ENCODE measurements around the gene LMO7. TPM values are rescaled to one million over a fixed set of nuclear protein-coding genes. Genes with fewer than 3 reads are reported as not detected.
"Not testable (repeated sequence)": the region's sequence is repeated elsewhere in the genome, so short reads cannot be mapped to it uniquely, and the experiment has no call there.

Gene LMO7
- total RNA-seq, 1 donor from 2014 or later, result 132 TPM

GRCh38 chr13:75699062-75699461, 62.9 kb downstream of the LMO7 start:
- DNase-seq, result no peak

GRCh38 chr13:75699717-75700116, 63.6 kb downstream of the LMO7 start:
- DNase-seq, result not testable (repeated sequence)

DNA sequence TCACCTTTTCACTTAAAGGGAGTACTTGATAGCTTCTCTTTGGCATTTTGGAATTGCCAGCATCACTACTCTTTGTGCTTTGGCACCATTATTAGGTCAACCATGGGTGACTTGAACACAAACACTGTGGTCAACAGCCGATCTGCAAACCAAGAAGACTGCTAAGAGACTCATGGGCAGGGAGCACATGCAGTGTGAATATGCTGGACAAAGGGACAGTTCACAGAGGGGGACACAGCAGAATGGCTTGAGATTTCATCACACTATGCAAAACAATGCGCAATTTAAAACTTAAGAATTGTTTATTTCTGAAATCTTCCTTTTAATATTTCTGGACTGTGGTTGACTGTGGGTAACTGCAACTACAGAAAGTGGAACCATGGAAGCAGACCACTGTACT, 64.4 kb downstream of the LMO7 start:
- DNase-seq, result no peak

GRCh38 chr13:75702476-75702875, 66.3 kb downstream of the LMO7 start:
- no peak for DNase-seq

DNA sequence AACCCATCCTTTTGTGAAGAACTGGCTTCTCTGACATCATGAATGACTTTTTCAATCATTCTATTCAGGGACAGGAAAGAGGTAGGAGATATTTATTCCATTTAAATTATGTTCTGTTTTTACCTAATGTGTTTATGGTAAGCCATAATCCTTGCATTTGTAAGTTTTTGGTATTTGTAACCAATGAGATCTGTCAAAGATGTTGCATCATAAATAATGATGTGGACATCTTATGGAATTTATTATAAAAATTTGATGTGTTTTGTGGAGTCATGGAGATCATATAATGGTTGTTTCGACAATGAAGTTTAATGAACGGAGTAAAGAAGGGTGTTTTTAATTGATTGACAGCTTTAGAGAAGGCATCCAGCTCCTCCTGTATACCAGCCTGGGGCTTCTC, 67.6 kb downstream of the LMO7 start:
- no peak for DNase-seq

- DNase-seq, result no peak
Measured at GRCh38 chr13:75704194-75704926, 68.2 kb downstream of the LMO7 start.

GRCh38 chr13:75704927-75705288, 68.8 kb downstream of the LMO7 start:
- DNase-seq, result no peak

GRCh38 chr13:75705395-75705794, 69.3 kb downstream of the LMO7 start:
- DNase-seq, result no peak

GRCh38 chr13:75705908-75706307, 69.8 kb downstream of the LMO7 start:
- no peak for DNase-seq

GRCh38 chr13:75713852-75714251, 77.7 kb downstream of the LMO7 start:
- no peak for DNase-seq

DNA sequence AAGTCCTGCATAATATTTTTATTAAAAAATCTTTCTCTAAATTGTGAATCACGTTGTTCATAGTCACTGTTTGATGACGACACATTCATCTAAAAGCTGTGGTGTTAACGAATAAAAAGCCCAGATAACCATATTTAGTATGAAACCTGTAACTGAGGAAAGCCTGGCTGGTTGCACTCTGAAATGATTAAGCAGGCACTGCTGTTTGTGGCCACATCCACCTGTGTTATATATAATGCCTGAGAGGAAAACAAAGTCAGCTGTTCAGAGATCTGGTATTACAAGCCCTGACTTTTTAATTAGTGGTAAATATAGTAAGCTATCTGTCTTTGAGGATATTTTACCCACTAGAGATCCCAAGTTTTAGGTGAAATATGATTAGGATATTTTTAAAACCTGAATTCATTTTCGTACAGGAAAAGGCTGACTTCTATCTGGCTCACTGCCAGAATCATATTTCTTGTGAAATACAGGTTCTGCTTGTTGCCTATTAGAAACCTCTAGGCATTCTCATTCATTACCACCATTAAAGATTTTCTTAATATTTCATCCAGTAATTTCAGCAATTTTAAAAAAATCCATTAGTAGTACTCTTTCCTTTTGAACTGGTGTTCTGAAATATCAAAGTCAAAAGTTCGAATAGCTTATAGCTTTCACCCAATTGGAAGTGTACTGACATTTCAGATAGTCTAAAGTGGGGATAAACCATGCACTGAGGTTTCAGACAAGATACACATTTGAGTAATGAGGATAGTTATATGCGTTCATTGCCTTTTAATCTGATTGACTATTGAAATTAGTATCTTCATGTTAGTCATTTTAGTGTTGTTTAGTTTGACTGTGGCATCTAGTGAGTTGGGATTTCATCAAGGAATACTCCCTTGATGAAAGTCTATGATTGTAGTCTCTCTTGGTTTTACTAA, 79.7 kb downstream of the LMO7 start:
- DNase-seq, result no peak

DNA sequence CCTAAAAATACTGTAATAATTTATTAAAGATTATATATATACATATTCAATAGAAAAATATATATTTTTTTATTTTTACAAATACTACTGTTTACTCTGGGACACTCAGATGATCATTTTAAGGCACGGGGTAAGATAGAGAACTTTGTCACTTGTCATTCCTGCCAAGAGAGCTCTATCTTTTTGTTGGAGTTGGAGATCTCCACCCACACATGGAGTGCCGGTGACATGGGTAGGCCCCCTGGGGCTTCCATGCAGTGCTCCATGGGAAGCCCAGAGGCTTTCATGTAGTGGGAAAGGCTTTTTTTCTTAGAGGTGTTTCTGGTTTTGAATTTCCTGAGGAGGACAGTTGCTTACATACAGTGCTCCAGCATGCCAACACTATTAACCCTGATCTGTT, 81.4 kb downstream of the LMO7 start:
- no peak for DNase-seq

- no peak for DNase-seq
Measured at GRCh38 chr13:75721307-75721706, 85.2 kb downstream of the LMO7 start.

DNA sequence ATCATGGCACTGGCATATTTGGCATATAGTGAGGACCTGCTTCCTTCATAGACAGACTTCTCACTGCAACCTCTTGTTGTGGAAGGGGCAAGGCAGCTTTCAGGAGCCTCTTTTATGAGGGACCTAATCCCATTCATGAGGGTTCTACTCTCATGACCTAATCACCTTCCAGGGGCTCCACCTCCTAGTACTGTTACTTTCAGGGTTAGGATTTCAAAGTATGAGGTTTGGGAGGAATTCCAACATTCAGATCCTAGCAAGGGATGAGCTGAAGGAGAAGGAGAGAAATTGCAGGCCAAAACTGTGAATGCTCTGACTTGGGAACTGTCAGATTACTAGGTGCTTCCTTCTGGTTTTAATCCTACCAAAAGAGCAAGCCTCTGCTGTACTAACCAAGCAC, 87.8 kb downstream of the LMO7 start:
- no peak for DNase-seq

- DNase-seq, result no peak
Measured at GRCh38 chr13:75724752-75725517, 88.8 kb downstream of the LMO7 start.

- DNase-seq, result no peak
Measured at GRCh38 chr13:75725736-75726135, 89.6 kb downstream of the LMO7 start.

- no peak for DNase-seq
Measured at GRCh38 chr13:75726306-75726705, 90.2 kb downstream of the LMO7 start.

DNA sequence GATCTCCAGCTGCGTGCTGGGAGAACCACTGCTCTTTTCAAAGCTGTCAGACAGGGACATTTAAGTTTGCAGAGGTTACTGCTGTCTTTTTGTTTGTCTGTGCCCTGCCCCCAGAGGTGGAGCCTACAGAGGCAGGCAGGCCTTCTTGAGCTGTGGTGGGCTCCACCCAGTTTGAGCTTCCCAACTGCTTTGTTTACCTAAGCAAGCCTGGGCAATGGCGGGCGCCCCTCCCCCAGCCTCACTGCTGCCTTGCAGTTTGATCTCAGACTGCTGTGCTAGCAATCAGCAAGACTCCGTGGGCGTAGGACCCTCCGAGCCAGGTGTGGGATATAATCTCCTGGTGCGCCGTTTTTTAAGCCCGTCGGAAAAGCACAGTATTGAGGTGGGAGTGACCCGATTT, 97.0 kb downstream of the LMO7 start:
- not testable (repeated sequence) for DNase-seq

DNA sequence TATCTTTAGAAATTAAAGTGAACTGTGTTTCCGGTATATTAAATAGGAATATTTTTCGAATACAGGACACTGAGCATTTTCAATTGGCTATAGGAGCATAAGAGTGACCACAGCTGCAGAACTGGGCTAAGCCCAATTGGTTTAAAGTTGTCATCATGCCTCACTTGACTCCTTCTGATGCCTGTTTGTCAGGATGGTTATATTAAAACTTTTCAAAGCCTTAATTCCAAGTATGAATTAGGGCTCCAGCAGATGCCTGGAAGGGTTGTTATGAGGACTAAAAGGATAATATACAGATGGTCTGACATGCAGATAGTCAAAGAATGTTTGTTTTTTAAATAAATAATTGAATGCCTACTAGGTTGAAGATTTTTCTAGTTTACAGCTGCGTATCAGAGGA, 100.0 kb downstream of the LMO7 start:
- DNase-seq, result no peak

- DNase-seq, result no peak
Measured at GRCh38 chr13:75738841-75739240, 102.7 kb downstream of the LMO7 start.

GRCh38 chr13:75739244-75739868, 103.2 kb downstream of the LMO7 start:
- no peak for DNase-seq

DNA sequence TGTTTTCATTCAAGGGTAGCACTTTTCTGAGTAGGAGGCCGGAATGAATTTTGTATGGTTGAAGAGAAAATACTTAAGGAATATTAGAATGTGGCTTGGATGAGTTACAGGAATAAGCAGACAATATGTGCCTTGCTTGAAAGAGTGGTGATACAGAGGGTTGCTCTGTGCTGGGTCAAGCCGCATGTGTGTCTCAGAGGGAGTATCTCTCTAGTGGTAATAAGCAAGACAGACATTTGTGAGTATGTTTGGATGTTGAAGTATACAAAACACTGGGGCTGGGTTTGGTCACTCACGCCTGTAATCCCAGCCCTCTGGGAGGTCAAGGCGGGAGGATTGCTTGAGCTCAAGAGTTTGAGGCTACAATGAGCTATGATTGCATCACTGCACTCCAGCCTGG, 103.9 kb downstream of the LMO7 start:
- no peak for DNase-seq
